GM12891 (cell line): ENCODE results near the gene SIVA1.

ENCODE experiments used
- POLR2A ChIP-seq: IDR thresholded peaks from 2 replicates; pipeline ENCODE4 v1.6.1; 2011; ENCODE audit warnings: low read depth, low read length, control low read depth
- POLR2AphosphoS5 ChIP-seq: IDR thresholded peaks from 2 replicates; pipeline ENCODE4 v1.6.1; 2011; ENCODE audit warnings: low read depth, low read length, control low read depth
- POU2F2 ChIP-seq: IDR thresholded peaks from 2 replicates; pipeline ENCODE4 v1.6.1; 2011; ENCODE audit warnings: low read depth, mild to moderate bottlenecking, control low read depth, low read length, moderate library complexity
- SPI1 ChIP-seq: IDR thresholded peaks from 2 replicates; pipeline ENCODE4 v1.6.1; 2011; ENCODE audit warnings: low read depth, low read length, control low read depth
- TAF1 ChIP-seq: IDR thresholded peaks from 2 replicates; pipeline ENCODE4 v1.6.1; 2011; ENCODE audit warnings: low read depth, low read length, control low read depth

DNA sequence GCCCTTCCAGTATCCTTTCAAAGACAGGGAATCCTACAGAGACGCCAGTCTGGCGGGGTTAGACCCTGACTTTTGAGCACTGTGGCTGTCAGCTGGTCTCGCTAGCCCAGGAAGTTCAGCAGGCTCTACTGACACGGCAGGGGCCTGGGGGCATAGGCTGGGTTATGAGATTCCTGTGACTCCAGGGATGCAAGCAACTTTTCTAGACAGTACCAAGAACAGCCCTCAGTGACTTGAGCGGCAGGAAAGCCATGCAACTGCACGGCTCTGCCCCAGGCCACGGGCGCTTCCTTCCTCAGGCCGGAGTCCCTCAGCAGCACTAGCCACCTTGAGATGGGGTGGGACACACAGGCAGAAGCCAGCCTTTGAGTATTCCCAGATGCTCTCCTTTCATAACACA is 5.1 kb upstream of the SIVA1 start:
- TF ChIP-seq TAF1 = no peak
- no peak for TF ChIP-seq POLR2AphosphoS5
- no peak for TF ChIP-seq POLR2A
- no peak for TF ChIP-seq POU2F2
- no peak for TF ChIP-seq SPI1
